Endothelial cell of umbilical vein (primary cell): ENCODE results near the gene RXYLT1.

Experiments
- EZH2 ChIP-seq: IDR thresholded peaks from 2 replicates; pipeline ENCODE4 v1.6.1; 2012; ENCODE audit warnings: borderline replicate concordance, low read depth, mild to moderate bottlenecking, moderate library complexity, low read length, inconsistent platforms; ENCODE audit not compliant: severe bottlenecking
- FOS ChIP-seq: IDR thresholded peaks from 2 replicates; pipeline ENCODE4 v1.6.1; 2011; ENCODE audit warnings: mild to moderate bottlenecking, low read length, moderate library complexity, borderline replicate concordance; ENCODE audit not compliant: insufficient read depth
- POLR2A ChIP-seq: IDR thresholded peaks from 2 replicates; pipeline ENCODE4 v1.6.1; 2012; ENCODE audit warnings: low read depth, mild to moderate bottlenecking, control low read depth, low read length
- TF ChIP-seq, protein P1 (sequence below), 2 donors: IDR thresholded peaks; 1 replicate in 1 of 2; 2 replicates in 1 of 2; pipeline ENCODE4 v1.5.1; 2011; ENCODE audit warnings: low read length in 2 of 2, mild to moderate bottlenecking in 2 of 2, moderate library complexity in 2 of 2, control low read depth in 1 of 2, inconsistent platforms in 1 of 2, low read depth in 1 of 2; ENCODE audit not compliant: insufficient read depth in 1 of 2; ENCODE audit errors: extremely low read depth in 1 of 2

DNA sequence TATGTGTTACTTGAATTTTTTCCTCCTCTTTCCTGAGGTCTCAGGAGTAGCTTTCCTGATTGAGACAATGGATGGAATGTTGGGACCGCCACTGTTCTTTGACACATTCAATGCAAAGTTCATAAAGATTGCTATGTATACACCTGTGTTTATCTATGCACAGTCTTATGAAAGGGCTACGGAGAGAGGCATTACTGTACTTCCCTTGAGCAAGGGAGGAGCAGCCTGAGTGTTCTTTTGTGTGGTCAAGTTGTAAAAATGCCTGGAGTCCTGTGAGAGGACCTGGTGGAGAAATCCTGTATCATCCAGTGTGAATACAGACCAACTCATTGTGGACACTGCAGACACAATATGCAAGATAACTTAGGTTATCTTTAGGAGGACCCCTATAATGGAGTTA is 66.0 kb downstream of the RXYLT1 start:
- TF ChIP-seq, protein P1, sequence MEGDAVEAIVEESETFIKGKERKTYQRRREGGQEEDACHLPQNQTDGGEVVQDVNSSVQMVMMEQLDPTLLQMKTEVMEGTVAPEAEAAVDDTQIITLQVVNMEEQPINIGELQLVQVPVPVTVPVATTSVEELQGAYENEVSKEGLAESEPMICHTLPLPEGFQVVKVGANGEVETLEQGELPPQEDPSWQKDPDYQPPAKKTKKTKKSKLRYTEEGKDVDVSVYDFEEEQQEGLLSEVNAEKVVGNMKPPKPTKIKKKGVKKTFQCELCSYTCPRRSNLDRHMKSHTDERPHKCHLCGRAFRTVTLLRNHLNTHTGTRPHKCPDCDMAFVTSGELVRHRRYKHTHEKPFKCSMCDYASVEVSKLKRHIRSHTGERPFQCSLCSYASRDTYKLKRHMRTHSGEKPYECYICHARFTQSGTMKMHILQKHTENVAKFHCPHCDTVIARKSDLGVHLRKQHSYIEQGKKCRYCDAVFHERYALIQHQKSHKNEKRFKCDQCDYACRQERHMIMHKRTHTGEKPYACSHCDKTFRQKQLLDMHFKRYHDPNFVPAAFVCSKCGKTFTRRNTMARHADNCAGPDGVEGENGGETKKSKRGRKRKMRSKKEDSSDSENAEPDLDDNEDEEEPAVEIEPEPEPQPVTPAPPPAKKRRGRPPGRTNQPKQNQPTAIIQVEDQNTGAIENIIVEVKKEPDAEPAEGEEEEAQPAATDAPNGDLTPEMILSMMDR (IDR thresholded peaks at IDR 0.05; ENCODE audit: extremely low read depth in 1 of 2, insufficient read depth in 1 of 2, low read depth in 1 of 2, low read length in 2 of 2), result no peak
- TF ChIP-seq EZH2 (no peak), FOS (no peak), POLR2A (no peak)
